CD4-positive, alpha-beta T cell treated with Interleukin-15 for 4 hours (primary cell): ENCODE data around the gene SLC12A3.
A peak's percentile ranks its signal among the peaks of the same experiment; 100 is the strongest.

Source experiments
- DNase-seq: peaks from one replicate; pipeline ENCODE4 v3.0.0-alpha.2; 2020; ENCODE audit warnings: low spot score

Gene SLC12A3

GRCh38 chr16:56848029-56848936 is 16.7 kb upstream of the SLC12A3 start:
- DNase-seq, result no peak

GRCh38 chr16:56848955-56849689 is 15.9 kb upstream of the SLC12A3 start:
- no peak for DNase-seq

- no peak for DNase-seq
These were observed 15.0 kb upstream of the SLC12A3 start for GRCh38 chr16:56849690-56850680.

DNA sequence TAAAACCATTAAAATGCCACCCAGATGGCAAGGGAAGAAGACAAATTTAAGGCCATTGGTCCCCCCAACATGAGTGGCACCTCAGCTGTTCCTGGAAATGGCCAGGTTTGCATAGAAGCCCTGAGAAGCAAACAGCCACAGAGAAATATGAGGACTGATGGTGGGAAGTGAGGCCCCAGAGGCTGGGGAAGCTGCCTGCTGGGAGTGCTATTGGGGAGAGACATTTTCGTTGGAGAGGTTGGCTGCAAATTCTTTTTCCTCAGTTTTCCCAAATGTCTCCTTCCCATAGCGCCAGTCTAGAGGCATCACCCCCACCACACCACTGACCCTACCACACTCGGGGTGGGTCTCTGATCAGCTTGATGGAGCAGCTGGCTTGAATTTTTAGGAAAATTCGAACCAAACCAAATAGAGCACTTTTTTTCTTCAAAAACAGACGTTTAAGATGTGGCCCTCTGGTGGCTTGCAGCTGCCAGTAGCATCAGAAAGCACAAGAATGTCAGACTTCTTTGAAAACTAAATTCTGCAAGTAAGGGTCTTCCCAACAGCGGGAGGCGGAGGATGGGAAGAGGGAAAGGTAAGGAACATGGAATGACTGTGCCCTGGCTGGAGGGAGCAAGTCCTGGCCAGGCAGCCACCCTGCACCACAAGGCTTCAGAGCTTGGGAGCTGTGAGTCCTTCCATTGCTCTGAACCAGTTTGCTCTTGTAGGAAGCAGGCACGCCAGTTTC is 13.2 kb upstream of the SLC12A3 start:
- DNase-seq, result no peak

DNA sequence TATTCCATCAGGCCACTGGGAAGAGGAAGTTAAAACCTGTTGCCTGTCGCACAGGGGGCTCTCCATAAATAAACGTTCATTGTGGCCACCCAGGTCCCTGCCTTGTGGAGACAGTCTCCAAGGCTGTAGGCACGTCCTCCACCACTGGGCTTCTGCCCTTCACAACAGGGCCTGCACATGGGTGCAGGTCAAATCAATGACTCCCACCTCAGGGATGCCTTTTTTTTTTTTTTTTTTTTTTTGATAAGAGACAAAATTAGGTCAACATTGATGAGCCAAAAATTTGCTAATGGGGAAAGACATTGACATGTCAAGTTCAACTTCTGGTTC is 12.6 kb upstream of the SLC12A3 start:
- no peak for DNase-seq

DNA sequence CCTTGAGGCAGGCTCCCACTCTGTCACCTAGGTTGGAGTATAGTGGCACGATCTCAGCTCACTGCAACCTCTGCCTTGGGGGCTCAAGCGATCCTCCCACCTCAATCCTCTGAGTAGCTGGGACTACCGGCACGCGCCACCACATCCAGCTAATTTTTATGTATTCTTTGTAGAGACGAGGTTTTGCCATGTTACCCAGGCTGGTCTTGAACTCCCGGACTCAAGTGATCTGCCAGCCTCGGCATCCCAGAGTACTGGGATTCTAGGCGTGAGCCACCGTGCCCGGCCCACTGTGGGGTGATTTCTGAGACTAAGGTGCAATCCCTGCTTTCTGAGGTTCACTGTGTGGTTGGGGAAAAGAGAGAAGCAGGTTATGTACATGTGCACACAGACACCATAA is 12.0 kb upstream of the SLC12A3 start:
- no peak for DNase-seq

- DNase-seq, result no peak
These were observed 9.8 kb upstream of the SLC12A3 start for GRCh38 chr16:56855201-56855600.

- DNase-seq, result no peak
These were observed 9.1 kb upstream of the SLC12A3 start for GRCh38 chr16:56855946-56856345.

DNA sequence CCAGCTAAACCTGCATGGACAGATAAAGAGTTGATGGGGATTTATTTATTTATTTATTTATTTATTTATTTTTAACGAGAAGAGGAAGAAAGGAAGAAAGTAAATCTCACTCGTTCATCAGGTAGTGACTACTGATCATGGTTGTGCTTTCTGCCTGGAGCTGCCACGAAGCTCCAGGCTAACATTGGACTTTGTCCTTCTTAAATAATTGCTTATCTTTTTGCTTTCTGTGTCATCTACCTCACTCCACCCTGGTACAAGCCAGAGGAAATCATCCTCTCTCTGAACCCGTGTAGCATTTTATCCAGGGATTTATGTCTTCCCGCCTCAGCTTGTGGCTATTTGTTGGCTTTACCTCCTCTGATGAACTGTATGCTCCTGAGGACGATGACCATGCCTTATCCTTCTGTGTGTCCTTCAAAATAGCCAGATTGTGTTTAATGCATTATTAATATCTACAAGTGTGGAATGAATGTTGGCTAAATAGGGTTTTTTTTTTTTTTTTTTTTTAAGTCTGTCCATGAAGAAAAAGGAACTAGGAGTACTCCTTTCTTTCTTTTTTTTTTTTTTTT is 8.0 kb upstream of the SLC12A3 start:
- DNase-seq, result no peak

GRCh38 chr16:56858374-56858773 is 6.6 kb upstream of the SLC12A3 start:
- DNase-seq, result no peak

- DNase-seq, result no peak
These were observed 5.4 kb upstream of the SLC12A3 start for GRCh38 chr16:56859636-56860035.

GRCh38 chr16:56860226-56861020 is 4.6 kb upstream of the SLC12A3 start:
- DNase-seq, result peak; percentile 55

DNA sequence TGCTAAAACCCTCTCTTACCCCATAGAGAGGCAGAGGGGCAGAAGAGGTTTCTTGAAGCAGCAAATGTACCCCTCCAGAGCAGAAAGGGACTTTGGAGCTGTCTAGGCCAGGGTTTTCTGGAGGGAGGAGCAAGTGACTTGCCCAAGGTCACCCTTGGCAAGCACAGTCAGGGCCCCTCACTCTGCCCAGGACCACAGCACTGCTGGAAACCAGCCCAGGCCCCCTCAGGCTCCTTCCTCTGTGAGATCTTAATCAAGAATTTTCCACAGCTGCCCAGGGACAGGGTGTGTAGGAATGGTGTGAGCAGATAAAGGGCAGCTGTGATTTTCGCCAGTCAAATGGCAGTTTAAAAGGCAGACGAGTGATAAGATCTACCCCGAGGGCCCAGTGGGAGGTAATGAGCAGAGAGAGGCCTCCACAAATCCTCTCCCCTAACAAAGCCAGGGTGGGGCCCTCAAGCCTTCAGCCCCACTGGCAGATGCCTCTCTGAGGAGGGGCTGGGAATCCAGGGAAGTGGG is 3.9 kb upstream of the SLC12A3 start:
- DNase-seq, result no peak

- DNase-seq, result no peak
These were observed 3.3 kb upstream of the SLC12A3 start for GRCh38 chr16:56861756-56862155.

GRCh38 chr16:56862776-56863175 is 2.2 kb upstream of the SLC12A3 start:
- peak; percentile 4 for DNase-seq

DNA sequence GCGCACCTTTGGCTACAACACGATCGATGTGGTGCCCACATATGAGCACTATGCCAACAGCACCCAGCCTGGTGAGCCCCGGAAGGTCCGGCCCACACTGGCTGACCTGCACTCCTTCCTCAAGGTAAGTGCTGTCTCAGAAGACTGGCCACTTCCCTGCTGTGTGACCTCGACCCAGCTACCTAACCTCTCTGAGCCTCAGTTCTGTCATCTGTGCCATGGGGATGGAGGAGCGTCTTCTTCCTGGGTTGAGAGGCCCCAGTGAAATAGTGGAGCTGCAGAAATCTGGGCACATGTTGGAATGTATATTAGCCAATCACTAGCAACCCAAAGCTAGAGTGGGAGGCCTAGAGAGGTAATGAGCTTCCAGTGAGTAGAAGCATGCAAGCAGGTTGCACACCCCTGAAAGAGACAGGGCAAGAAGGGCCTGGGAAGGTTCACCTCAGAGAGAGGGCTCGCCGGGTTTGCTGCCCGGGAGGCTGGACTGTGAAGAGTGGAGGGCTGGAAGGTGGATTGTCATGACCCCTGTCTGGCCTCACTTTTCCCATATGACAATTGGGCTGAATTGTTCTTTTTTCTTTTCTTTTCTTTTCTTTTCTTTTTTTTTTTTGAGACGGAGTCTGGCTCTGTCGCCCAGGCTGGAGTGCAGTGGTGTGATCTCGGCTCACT is 521 bp downstream of the SLC12A3 start:
- DNase-seq, result no peak

GRCh38 chr16:56866955-56867830 is 2.2 kb downstream of the SLC12A3 start:
- peak; percentile 58 for DNase-seq

DNA sequence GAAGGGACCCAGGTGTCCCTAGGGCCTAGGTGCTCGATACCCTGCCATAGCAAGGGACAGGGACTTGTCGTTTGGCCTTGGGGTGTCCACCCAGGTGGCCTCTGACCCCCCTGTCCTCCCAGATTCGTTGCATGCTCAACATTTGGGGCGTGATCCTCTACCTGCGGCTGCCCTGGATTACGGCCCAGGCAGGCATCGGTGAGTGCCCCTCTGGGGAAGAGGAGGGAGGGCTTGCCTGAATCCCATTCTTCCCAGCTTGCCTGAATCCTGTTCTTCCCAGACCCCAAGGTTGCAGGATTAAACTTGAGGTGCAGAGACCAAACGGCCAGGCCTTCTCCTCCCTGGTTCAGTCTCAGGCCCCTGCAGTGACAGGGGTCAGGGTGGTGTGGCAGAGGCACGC is 3.2 kb downstream of the SLC12A3 start:
- DNase-seq, result no peak
